GM18858 (cell line): ENCODE measurements around the gene PCBP3.
"Not testable (repeated sequence)": the region's sequence is repeated elsewhere in the genome, so short reads cannot be mapped to it uniquely, and the experiment has no call there.

Experiments used
- ATAC-seq: cut with Tn5 transposase; IDR thresholded peaks from one replicate; pipeline ENCODE4 v1.9.1; 2021; ENCODE audit not compliant: unreplicated experiment

PCBP3 gene

DNA sequence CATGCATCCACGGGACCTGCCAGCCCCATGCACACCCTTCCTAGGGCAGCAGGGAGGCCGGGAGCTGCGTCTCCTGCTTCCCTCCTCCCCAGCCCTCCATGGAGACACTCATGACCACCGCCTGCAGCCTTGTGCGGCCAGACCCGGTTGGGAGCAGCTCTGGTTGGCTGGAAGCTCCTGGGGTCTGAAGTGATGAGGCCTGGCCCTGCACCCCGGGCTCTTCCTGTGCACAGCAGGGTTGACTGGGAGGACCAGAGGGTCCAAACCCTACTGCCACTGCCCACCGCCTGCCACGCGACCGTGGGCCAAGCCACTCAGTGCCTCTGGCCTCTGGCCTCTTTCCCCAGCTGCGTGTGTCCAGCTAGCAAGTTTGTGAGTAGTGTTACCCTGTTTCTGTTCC, 226.9 kb downstream of the PCBP3 start:
- no peak for ATAC-seq

DNA sequence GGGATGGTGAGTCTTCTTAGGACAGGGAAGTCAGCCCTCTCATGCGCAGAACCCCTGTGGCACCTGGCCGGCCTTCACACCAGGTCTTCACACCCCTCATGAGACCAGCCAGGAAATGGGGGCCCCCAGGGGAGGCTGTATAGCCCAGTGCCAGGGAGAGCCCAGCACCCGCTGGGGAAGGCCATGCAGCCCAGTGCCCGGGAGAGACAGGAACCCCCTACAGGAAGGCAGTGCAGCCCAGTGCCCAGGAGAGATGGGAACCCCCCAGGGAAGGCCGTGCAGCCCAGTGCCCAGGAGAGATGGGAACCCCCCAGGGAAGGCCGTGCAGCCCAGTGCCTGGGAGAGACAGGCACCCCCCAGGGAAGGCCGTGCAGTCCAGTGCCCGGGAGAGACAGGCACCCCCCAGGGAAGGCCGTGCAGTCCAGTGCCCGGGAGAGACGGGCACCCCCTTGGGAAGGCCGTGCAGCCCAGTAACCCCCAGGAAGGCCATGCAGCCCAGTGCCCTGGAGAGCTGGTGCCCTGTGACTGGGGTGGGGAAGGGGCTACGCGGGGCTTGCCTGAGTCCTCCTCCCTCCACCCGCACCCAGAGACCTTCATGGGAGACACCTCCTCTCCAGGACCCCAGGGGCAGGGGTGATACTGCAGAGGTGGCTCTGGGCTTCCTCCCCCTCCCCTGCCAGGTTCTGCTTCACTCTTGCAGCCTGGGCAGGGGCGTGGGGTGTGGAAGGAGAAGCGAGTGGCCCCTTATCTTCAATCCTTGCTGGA, 227.5 kb downstream of the PCBP3 start:
- no peak for ATAC-seq

DNA sequence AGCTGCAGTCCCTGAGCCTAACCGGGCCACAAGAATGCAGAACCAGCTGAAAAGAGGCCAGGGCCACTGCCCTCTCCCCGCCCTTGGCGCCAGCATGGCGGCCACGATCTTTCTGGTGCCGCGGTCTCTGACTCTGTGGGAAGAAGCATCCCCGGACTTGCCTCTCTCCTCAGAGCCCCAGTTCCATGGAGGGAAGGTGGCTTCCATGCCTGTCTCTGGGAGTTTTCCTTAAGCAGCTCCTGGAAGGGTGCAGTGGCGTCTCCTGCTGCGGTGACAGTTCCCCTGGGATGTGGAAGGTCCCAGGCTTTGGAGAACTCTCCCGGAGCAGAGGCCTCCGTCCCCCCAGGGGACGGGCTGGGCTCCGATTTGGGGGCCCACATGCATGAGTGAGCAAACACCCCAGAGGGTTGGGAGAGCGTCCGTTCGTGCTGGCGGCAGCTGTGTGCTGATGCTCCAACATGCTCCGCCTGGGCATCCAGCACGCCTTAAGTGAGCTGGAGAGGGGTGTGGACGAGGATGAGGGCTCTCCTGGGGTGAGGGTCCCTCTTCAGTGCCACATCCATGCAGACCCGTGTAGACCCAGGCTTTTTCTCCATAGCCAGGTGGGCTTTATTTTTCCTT, 228.2 kb downstream of the PCBP3 start:
- no peak for ATAC-seq

DNA sequence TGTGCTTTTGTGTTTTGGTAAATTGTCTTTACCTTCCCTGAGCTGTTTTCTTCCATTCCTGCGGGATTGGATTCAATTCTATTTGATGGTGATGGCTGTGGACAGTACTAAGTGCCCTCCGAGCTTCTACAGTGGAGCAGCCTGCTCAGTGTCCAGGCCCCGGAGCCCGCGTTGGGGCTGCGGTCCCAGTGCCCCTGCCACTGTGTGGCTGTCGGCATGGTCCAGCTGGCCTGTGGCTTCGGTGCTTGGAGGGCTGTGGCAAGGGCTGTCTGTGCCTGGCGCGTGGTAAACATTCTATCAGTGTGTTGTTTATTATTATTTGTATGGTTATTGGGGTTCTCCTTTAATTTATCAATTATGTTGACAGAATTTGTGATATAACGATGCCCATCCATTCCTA, 228.9 kb downstream of the PCBP3 start:
- ATAC-seq = no peak

DNA sequence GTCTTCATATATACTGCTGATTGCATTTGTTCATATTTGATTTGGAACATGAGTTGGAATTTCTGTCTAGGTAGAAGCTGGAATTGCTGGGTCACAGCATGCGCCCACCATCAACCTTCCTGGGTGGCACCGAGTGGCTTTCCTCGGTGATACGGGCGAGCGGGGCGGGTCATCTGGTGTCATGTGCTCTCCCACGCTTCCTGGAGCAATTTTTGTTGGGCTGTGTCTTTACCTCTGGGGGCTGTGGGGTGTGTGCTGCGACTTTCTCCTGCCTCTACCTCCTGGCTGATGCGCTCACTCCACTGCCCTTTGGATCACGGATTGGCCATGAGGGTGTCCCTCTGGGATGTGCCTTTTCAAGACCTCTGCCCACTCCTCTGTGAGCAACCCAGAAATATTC, 229.4 kb downstream of the PCBP3 start:
- ATAC-seq = no peak

DNA sequence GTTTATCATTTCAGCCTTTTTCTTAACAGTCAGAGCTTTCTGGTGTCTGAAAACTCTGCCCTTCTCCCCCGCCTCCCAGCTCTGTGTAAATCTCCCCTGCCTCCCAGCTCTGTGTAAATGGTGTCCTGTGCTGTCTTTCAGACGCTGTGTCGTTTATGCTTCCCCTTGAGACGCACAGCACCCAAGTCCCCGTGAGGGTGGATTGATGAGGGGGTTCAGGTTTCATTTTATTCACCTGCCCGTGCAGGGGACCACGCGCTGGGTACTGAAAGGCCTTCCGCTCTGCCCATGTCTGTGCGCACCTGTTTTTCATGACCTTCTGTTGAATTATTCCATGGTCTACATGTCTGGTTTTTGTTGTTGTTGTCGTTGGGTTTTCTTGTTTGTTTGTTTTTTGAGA, 229.9 kb downstream of the PCBP3 start:
- ATAC-seq = no peak

DNA sequence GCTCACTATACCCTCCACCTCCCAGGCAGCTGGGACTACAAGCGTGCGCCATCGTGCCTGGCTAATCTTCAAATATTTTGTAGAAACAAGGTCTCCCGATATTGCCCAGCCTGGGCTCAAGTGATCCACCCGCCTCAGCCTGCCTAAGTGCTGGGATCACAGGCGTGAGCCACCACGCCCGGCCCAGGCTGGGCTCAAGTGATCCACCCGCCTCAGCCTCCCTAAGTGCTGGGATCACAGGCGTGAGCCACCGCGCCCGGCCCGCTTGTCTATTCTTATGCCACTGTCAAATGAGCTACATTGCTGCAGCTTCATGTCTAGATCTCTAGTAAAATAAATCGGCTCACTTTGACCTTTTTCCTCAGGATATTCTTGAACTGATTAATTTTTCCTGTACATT, 230.3 kb downstream of the PCBP3 start:
- no peak for ATAC-seq

DNA sequence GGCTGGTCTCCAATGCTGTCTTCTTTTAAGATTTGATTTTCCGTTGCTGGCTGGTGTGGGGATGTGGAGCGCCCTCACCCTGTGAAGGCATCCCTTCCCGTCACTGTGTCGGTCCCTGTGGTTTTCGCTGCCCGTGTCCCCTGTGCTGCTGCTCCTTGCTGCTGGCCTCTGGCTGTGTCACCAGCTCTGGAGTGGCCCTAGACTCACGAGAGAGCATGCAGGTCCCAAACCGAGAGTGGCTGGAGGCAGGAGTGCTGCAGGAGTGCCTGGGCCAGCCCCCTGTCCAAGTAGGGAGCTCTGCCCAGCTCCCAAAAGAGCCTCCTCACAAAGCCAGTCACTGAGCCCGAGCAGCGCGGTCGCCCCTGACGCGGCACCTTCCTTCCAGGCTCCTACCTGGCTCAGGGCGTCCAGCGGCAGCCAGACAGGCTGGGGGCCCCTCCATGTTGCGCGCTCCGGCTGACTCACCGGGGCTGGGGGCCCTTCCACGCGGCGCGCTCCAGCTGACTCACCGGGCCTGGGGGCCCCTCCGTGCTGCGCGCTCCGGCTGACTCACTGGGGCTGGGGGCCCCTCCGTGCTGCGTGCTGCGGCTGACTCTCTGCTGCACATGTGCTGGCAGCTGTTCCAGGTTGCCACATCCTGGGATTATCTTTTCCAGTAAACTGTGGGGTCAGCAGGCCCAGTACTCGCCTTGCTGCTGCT, 231.3 kb downstream of the PCBP3 start:
- ATAC-seq = no peak

DNA sequence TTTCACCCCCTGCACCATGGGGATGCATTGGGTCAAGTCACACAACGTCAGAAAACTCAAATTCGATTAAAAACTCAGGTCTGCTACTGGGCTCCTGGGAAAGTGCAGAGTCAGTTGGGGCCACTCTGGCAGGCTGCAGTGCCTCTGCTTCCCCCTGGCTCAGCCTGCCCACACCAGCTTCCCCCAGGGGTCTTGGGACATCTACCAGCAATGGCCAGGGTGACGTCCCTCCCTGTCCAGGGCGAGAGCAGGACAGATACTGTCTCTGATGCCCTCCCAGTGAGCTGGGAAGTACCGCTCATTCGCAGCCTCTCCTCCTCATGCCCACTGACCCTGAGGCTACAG, 231.9 kb downstream of the PCBP3 start:
- no peak for ATAC-seq

DNA sequence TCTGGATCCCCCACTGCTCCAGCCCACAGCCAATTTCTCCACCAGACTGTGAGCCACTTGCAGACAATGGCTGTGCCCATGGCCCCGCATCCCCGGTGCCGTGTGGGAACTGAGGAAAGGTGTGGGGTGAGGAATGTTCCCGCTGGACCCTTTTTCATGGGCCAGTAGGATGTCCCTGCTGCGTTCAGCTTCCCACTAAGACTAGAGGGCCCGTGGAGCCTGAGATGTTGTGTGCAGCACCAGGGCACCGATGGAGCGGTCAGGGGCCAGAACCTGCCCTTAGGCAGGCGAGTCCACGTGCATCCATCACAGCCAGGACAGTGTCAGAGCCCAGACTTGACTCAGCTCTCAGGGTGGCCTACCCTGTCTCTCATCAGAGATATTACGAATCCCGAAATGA, 232.4 kb downstream of the PCBP3 start:
- no peak for ATAC-seq

DNA sequence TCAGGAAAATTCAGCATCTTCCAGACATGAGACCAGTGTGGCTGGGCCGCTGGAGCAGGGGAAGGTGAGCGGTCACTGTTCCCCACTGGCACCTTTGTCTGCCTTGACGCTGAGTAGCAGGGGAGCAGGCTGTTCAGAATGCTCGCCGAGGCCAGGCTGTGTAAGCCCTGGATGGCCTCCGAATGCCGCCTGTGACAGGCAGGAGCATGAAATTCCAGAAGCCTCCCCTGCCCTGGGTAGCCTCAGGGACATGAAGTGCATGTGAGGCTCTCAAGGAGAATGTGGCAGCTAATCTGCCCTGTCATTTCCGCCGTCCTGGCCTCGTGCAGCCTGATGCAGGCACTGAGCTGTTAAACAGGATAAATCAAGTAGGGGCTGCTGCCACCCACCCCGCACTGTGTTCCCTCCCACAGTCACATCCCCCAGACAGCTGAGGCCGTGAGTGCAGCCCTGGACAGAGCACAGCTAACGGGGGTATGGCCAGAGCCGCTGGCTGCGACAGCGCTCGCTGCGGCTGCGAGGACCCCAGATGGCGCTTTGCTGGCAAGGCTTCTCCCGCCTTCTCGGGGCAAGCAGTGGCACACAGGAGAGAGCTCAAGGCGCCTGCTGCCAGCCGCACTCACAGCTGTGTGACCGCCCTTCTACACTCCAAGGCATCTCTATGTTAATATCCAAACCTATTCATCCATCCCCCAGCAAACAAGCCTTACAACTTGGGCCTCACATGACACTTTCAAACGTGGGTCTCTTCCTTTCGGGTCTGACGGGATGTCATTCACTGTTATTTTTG, 233.1 kb downstream of the PCBP3 start:
- ATAC-seq = no peak

DNA sequence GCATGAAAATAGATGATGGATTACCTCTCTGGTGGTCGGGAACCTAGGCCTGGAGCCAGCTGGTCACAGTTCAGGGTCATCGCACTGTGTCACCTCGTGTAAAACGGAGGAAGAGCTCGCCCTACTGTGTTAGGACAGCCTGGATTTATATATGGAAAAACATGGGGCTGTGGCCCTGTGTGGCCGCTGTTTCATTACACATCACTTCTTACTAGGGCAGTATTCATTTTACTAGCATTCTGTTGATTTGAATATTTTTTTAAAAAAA, 233.6 kb downstream of the PCBP3 start:
- ATAC-seq = no peak

DNA sequence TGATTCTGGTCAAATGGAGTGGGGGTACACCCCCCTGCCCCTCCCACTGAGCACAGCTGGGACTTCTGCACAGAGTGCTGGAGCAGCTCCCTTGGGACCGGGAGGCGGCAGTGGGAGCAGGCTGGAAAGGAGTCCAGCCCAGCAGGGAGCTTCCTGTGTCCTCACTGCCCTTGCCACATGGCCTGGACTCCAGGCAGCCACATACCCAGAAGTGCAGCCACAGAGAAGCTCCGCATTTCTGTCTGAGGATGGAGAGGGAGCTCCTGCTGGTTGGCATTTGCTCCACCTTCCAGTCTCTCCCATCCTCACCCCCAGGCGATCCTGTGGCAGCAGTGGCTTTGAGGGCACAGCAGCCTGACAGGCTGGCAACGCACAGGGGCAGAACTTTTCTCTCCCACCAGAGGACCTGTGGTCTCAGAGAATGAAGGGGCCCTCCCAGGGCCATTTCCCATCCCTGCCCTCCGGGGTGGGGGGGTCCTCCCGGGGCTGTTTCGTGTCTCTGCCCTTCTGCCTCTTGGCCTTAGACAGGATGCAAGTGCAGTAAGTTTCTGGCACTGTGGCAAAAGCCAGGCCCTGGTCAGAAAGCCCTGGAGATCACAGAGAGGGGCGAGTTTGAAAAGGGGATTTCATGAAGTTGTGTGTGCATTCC, 234.4 kb downstream of the PCBP3 start:
- ATAC-seq = no peak

DNA sequence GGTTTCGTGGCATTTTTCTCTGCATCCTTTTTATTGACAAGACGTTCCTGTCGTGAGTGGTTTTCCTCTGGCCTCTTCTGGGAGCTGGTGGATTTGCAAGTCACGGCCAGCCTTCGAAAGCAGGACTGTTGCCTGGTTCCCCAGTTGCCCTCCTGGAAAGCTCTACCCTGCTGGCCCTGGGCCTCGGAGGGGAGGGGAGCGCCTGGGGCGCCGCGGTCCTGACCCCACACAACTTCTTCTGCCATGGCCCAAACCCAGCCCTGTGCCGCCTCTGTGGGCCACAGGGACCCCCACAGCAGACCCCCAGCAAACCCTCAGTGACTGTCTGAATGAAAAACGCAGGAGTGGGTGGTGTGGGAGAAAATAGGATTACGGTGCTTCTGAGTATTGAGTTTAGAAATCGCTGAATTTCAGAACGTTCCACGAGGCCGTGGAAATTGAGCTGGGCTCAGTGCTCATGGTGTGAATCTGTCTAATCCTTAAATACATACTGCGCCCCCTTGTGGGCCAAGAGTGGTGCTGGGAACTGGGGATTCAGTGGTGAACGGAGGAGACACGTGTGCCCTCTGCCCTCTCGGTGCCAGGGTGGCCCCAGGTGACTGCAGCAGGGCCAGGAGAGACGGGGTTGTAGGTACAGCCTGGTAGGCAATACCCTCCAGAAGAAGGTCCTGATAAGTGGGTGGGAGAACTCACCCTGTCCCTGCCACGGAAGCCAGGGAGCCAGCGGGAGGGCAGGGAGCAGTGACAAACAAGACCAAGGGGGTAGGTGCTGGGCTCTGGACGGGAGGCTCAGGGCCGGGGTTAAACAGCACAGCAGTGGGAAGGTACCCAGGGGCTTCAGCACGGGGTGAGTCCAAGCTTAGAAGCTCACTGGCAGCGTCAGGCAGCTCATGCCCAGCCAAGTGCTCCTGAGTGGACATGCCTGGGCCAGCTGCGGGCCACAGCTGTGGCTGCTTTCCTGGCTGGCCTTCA, 236.9 kb downstream of the PCBP3 start:
- ATAC-seq = no peak

DNA sequence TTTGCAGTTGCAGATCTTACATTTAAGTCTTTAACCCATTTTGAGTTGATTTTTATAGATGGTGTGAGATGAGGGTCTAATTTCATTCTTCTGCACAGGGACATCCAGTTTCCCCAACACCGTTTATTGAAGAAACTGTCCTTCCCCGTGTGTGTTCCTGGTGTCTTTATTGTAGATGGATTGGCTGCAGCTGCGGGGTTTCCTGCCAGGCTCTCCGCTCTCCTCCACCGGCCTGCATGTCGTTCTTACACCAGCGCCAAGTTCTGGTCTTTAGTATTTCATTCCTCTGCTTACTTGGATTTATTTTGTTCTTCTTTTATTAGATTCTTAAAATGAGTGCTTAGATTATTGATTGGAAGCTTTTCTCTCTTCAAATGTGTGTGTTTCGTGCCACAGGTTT, 239.1 kb downstream of the PCBP3 start:
- ATAC-seq = no peak

DNA sequence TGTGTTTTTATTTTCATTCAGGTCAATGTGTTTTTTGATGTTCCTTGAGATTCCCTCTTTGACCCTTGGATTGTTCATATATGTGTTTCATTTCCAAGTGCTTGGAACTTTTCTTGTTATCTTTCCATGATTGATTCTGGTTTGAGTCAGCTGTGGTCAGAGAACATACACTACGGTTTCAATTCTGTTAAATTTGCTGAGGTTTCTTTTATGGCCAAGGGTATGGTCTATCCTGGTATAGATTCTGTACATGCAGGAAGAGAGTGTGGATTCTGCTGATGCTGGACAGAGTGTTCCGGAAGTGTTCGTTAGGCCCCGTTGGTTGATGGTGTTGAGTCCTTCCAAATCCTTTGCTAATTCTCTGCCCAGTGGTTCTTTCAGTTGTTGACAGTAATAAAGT, 239.6 kb downstream of the PCBP3 start:
- no peak for ATAC-seq

DNA sequence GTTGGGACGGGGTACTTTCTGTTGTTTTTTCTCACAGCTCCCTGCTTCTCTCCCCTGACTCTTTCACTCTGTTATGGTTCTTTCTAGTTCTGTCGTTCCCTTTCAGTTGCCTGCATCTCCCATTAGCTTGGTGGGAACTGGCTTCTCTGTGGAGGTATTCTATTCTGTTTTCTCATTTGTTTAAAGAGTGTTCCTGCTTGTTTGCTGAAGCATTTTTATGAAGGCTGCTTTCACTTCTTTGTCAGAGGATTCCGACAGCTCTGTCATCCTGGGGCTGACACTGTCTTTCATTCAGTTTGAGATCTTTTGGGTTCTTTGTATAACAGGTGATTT, 242.0 kb downstream of the PCBP3 start:
- no peak for ATAC-seq

DNA sequence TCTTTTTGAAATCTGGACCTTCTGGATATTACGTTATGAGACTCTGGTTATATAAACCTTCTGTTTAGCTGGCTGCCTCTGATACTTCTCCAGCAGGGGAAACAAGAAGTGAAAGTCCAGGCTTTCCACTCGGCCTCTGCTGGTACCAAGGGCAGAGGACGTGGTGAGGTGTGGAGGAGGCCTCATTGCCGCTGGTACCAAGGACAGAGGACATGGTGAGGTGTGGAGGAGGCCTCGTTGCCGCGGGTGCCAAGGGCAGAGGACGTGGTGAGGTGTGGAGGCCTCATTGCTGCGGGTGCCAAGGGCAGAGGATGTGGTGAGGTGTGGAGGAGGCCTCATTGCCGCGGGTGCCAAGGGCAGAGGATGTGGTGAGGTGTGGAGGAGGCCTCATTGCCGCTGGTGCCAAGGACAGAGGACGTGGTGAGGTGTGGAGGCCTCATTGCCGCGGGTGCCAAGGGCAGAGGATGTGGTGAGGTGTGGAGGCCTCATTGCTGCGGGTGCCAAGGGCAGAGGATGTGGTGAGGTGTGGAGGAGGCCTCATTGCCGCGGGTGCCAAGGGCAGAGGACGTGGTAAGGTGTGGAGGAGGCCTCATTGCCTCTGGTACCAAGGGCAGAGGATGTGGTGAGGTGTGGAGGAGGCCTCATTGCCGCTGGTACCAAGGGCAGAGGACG, 242.5 kb downstream of the PCBP3 start:
- ATAC-seq = not testable (repeated sequence)

DNA sequence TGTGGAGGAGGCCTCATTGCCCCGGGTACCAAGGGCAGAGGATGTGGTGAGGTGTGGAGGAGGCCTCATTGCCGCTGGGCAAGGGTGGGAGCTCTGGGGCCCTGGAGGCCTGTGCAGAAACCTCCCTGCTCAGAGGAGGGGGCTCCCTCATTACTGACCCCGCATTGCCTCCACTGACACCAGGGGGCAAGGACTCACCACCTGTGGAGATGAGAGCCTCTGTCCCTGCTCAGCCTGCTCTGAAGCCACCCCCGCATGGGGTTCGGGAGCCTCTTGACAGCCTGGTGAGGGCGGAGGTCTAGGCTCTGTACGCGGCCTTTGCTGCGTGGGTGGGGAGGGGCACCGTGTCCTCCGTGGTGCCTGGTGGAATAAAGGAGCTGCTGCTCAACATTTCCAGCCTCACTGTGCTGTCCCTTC, 243.1 kb downstream of the PCBP3 start:
- ATAC-seq = no peak

DNA sequence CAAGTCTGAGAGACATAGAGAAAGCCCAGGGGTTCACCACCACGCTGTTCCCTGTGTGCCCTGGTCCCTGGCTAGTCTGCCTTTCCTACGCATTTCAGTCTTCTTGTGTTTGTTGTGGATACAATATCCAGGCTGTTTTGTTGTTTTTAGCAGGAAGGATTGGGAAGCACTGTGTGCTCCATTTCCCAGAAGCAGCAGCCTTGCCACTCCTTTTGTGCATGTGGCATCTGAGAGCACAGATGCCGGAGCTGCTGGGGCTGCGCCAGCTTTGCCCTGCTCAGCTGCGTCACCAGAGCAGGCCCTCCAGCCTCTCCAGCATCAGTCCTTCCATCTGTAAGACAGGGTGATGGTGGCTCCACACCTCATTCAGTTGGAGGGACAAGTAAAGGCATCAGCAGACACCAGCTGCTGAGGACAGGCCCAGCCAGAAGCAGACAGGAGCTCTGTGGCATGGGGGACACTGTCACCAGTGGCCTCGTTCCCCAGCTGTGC, 243.6 kb downstream of the PCBP3 start:
- ATAC-seq = no peak
